Measurements from ENCODE around the gene FBXO31.
A peak's percentile ranks its signal among the peaks of the same experiment; 100 is the strongest.

Gene FBXO31

GRCh38 chr16:87309620-87310525 is 73.7 kb downstream of the FBXO31 start:
- DNase-seq (ENCODE audit: low read depth), result no peak

GRCh38 chr16:87308826-87309225 is 74.8 kb downstream of the FBXO31 start:
- no peak for DNase-seq (ENCODE audit: low read depth)

DNA sequence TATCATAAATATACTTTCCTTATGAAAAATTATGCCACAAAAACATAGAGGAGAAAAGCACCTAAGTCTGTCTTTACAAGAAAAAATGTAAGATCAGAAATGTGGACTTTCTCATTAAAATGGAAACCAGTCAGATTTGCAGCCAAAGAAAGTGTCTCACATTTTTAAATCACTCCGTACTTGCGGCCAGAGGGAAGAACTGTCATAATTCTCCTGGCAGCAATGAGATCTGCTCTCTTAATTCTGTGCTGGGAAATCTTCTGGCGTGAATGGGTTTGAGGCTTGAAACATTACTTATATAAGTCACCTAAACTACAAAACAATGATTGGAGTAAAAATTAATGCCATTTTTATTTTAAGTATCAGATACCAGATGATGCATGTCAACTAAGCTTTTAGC is 77.1 kb downstream of the FBXO31 start:
- no peak for DNase-seq (ENCODE audit: low read depth)

- DNase-seq (ENCODE audit: low read depth), result no peak
Measured at GRCh38 chr16:87305505-87306391, 77.8 kb downstream of the FBXO31 start.

- DNase-seq (ENCODE audit: low read depth), result no peak
Measured at GRCh38 chr16:87304951-87305350, 78.6 kb downstream of the FBXO31 start.

- DNase-seq (ENCODE audit: low read depth), result no peak
Measured at GRCh38 chr16:87303962-87304521, 79.5 kb downstream of the FBXO31 start.

GRCh38 chr16:87303431-87303930 is 80.1 kb downstream of the FBXO31 start:
- DNase-seq (ENCODE audit: low read depth), result no peak

DNA sequence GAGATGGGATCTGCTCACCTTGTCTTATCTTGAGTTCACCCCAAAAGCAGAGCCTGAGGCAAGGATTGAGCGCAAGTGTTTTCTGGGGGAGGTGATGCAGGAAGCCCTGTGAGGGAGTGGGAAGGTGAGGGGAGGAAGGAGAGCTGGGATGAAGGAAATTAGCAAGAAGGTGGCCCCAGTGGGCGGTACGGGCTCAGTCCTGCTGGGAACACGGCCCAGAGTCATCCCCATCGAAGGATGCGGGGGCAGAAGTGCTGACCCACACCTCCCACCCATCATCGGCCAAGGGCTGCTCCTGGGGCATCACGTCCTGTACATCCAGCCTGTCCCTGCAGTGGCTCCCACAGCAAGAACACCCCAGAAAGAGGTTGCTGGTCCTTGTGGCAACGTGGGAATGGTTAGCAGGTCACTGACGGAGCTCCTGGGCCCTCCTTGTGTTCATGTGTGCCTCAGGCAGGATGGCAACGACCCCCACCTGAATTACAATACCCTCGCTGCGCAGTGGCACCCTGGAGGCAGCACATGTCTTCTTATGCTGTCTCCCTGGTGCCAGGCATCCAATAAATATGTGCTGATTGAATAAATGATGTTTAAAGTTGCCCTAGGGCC is 84.6 kb downstream of the FBXO31 start:
- DNase-seq (ENCODE audit: low read depth), result no peak

DNA sequence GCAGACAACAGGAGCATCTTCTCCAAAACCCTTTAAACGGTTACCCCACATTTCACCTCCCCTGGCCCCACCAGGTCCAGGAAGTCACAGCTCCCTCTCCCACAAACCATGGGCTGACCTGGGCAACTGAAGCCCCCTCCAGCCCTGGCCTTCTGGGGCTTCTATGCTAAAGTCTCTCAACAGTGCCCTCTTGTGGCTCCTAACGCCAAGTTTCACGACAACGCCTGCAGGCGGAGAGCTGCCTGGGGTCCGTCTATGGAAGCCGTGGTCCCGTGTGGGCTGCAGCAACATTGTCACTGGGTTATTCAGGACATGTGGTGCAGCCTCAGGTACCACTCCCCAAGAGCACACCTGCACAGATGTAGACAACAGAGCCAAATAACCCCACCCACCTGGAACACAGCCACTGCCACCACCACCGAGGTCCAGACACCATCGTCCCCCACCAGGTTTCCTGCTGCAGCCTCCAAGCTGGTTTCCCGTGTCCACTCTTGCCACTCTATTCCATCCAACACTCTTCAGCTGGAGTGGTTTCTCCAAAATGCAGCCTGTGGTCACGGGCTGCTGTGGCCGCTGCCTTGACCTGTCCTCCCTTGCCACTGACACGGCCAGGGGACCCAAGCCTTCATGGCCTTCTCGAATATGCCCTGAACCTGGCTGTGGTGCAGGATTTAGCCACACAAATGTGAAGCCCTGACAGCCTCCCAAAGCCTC is 85.5 kb downstream of the FBXO31 start:
- peak; percentile 25 for DNase-seq (ENCODE audit: low read depth)

- DNase-seq (ENCODE audit: low read depth), result no peak
Measured at GRCh38 chr16:87297407-87297806, 86.2 kb downstream of the FBXO31 start.

GRCh38 chr16:87295661-87296531 is 87.7 kb downstream of the FBXO31 start:
- no peak for DNase-seq (ENCODE audit: low read depth)

GRCh38 chr16:87295259-87295658 is 88.3 kb downstream of the FBXO31 start:
- DNase-seq (ENCODE audit: low read depth), result no peak

DNA sequence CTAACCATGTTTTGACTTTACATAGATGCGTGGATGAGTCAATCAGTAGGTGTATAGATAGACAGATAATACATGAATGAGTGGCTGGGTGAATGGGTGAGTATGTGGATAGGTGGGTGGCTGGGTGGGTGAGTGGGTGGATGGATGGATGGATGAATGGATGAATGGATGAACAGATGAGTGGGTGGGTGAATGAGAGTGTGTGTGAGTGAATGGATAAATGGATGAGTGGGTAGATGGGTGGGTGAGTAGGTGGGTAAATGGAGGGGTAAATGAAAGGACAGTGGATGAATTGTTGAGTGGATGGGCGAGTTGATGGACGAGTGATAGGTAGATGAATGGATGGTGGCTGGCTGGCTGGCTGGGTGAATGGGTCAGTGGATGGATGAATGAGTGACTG is 89.6 kb downstream of the FBXO31 start:
- DNase-seq (ENCODE audit: low read depth), result no peak

DNA sequence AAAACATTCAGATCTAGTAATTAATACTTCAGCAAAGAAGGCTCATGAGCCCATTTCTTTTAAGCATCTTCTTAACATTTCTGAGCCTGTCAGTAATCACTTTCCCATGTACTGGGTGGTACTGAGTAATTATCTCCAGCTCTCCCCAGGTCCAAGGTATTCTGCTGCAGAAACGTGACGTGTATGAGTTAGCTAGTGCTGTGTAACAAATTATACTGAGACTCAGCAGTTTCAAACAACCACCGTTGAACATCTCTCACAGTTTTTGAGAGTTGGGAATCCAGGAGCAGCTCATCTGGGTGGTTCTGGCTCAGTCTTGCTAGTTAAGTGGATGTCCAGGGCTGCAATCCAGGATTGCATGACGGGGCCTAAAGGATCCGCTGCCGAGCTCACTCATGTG is 91.6 kb downstream of the FBXO31 start:
- no peak for DNase-seq (ENCODE audit: low read depth)

GRCh38 chr16:87288753-87289362 is 94.7 kb downstream of the FBXO31 start:
- no peak for DNase-seq (ENCODE audit: low read depth)

- no peak for DNase-seq (ENCODE audit: low read depth)
Measured at GRCh38 chr16:87286839-87287626, 96.5 kb downstream of the FBXO31 start.

DNA sequence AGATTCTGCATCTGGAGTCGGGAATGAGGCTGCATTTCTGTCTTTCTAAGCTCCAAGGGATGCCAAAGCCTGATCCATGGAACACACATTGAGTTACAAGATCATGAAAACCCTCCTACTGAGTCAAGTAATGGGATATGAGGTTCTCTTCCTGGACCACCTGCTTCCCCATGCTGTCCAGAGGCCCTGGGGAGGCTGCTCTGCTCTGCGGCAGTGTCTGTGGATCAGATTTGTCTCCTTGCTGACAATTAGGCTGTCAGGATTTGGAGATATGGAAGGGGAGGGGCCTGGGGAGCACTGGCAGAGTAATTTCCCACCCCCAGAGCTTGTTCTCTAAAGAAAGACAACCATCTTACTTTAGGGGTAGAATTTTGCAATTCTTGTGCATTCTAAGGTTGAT is 99.4 kb downstream of the FBXO31 start:
- DNase-seq (ENCODE audit: low read depth), result no peak

- no peak for DNase-seq (ENCODE audit: low read depth)
Measured at GRCh38 chr16:87279094-87279658, 104.4 kb downstream of the FBXO31 start.
